ENCODE data around the gene PIGV.
"Not testable (repeated sequence)": the region's sequence is repeated elsewhere in the genome, so short reads cannot be mapped to it uniquely, and the experiment has no call there.

The PIGV gene

GRCh38 chr1:26837665-26838064 lies 49.9 kb downstream of the PIGV start:
- not testable (repeated sequence) for DNase-seq

DNA sequence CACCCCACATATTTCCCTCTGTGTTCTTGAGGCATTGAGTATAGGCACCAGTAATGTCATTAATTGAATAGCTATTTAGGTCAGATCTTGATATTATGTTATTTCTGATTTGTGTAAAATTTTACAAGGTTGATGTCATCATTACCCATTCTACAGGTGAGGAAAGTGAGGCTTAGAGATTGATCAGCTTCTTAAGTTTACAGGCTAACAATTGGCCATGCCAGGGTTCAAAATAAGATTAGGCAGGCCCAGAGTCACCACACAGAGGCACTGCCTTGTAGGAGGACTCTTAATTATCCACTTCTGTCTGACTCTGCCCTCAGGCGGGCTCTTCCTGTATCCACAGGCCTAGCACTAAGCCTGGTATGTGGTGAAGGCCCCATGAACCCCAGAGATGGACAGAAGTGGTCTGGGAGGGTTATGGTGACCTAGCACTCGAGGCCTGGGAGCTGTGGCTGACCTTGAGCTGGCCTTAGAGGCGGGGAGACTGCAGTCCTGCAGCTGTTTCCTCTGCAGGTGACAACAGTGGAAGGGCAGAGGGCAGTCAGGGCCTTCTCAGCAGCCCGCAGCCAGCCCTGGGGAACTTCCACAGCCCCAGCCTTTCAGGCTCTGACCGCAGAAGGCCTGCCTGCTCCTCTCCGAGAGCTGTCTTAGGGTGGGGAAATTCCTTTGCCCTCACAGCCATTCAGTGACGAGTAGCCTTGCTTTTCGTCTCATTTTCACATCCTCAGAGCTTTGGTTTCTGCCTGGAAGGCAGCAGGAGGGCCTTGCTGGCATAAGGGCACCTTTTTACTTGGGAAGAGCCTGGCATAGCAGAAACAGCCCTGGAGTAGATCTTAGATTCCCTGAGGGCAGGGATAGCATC lies 51.0 kb downstream of the PIGV start:
- DNase-seq = no peak

DNA sequence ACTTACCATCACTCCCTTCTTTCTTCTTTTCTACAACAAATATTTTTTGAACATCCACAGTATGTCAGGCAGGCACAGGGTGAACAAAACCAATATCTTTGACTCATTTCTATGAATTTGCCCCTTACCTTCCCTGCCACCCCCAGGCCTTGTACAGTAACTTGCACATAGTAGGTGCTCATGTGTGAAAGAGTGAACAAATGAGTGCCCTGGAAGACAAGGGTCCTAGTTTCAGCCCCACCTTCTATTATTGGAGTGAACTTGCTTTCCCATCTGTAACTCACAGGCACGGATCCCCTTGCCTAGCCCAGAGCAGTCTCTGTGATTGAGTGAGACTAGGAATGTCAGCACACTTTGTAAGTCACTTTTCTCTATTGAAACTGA lies 51.6 kb downstream of the PIGV start:
- no peak for DNase-seq

GRCh38 chr1:26839779-26840178 lies 52.0 kb downstream of the PIGV start:
- DNase-seq = no peak

- no peak for DNase-seq
Observed at GRCh38 chr1:26844424-26845196, 56.9 kb downstream of the PIGV start.

GRCh38 chr1:26847826-26848225 lies 60.1 kb downstream of the PIGV start:
- not testable (repeated sequence) for DNase-seq
